Breast epithelium (tissue), 4 donors: ENCODE results near the gene ZHX3. TPM values are rescaled to one million over a fixed set of nuclear protein-coding genes. Genes with fewer than 3 reads are reported as not detected.

Source experiments
- DNase-seq, 2 donors: peaks; one replicate each; pipeline ENCODE4 v3.0.0-alpha.2; 2019; ENCODE audit warnings: low spot score in 2 of 2
- H3K27ac ChIP-seq, 2 donors: fragments of 200-600 bp; sonication (generic) in 1 of 2; one replicate each; pipeline ENCODE4 v1.5.1; 2016 to 2019; ENCODE audit warnings: mild to moderate bottlenecking in 1 of 2
- H3K27me3 ChIP-seq, 2 donors: fragments of 200-600 bp; sonication (generic) in 1 of 2; one replicate each; pipeline versions ENCODE4 v1.5.1 to v1.6.0; 2017 to 2019; ENCODE audit warnings: control low read depth in 1 of 2, mild to moderate bottlenecking in 1 of 2
- H3K36me3 ChIP-seq: fragments of 200-600 bp; one replicate; pipeline ENCODE4 v1.5.1; 2019
- H3K4me1 ChIP-seq, 2 donors: fragments of 200-600 bp; sonication (generic); one replicate each; pipeline ENCODE4 v1.5.1; 2016 to 2019; ENCODE audit warnings: control low read depth in 1 of 2
- H3K4me3 ChIP-seq, 3 donors: fragments of 200-600 bp; sonication (generic); 1 replicate in 2 of 3; 2 replicates in 1 of 3; pipeline ENCODE4 v1.5.1; 2016 to 2019; ENCODE audit warnings: mild to moderate bottlenecking in 3 of 3, moderate library complexity in 2 of 3
- H3K9me3 ChIP-seq, 2 donors: fragments of 200-600 bp; sonication (generic) in 1 of 2; one replicate each; pipeline ENCODE4 v1.5.1; 2016 to 2019; ENCODE audit warnings: control low read depth in 1 of 2
- POLR2A ChIP-seq: fragments of 450-650 bp; IDR thresholded peaks from one replicate; pipeline ENCODE4 v1.6.1; 2016; ENCODE audit warnings: antibody characterized with exemption, mild to moderate bottlenecking, moderate library complexity
- POLR2AphosphoS5 ChIP-seq, 3 donors: sonication (generic); formaldehyde crosslinking; IDR thresholded peaks; one replicate each; pipeline ENCODE4 v1.6.1; 2017; ENCODE audit warnings: antibody characterized with exemption in 3 of 3
- intact Hi-C: fragments of 100-400 bp; cut with DNase I; formaldehyde crosslinking; loops from one replicate; pipeline ENCODE4 v1.15.1; 2023; ENCODE audit warnings: low total_unique reads
- total RNA-seq, 3 donors: library from RNA; depleted of rRNA; stranded (reverse); fragments of >200 nt; gene quantifications; one replicate each; pipeline ENCODE4 v1.1.0, GENCODE V29; 2016
- TF ChIP-seq, protein P1 (sequence below), 3 donors: fragments of 450-650 bp; IDR thresholded peaks; one replicate each; pipeline ENCODE4 v1.5.1; 2016 to 2017; ENCODE audit warnings: antibody characterized with exemption in 3 of 3, mild to moderate bottlenecking in 3 of 3, moderate library complexity in 3 of 3

The ZHX3 gene
- total RNA-seq, 3 donors from 2014 or later = 34.4 to 35.7 (median 34.6) TPM

DNA sequence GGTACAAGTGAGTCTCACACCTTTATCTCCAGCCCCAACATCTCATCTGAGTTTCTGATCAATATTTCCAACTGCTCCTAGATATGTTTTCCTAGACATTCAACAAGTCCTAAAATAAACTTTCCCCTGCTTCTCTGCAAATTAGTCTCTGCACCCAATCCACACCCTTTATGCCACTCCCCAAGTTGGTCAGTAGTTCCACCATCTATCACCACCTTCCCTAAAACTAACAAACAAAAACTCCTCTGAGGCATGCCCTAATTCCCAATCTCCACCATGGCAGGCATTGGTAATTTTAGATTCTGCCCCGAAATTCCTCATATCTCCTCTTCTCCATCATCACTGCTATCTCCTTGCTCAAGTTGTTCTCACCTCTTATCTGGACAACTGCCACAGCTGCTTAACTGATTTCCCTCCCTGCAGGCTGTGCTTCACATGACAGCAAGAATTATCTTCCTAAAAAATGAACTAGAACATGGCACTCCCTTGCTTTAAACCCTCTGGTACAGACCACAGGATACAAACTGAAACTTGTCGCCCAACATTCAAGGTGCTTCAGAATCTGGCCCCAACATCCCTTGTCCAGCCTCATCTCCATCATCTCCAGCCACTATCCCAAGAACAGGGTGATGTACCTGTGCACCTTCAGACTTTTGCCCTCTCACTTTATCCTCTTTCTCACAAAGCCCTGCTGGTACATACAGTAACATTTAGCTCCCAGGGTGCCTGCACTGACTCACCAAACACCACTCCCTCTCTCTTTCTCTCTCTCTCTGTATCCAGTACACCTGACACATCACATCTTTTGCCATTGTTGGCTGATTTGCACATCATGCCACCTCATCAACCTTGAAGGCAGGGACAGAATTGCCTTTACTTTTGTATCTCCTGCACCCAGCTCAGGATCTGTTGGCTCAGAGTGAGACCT is 55.5 kb downstream of the ZHX3 start:
- TF ChIP-seq, protein P1, sequence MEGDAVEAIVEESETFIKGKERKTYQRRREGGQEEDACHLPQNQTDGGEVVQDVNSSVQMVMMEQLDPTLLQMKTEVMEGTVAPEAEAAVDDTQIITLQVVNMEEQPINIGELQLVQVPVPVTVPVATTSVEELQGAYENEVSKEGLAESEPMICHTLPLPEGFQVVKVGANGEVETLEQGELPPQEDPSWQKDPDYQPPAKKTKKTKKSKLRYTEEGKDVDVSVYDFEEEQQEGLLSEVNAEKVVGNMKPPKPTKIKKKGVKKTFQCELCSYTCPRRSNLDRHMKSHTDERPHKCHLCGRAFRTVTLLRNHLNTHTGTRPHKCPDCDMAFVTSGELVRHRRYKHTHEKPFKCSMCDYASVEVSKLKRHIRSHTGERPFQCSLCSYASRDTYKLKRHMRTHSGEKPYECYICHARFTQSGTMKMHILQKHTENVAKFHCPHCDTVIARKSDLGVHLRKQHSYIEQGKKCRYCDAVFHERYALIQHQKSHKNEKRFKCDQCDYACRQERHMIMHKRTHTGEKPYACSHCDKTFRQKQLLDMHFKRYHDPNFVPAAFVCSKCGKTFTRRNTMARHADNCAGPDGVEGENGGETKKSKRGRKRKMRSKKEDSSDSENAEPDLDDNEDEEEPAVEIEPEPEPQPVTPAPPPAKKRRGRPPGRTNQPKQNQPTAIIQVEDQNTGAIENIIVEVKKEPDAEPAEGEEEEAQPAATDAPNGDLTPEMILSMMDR (IDR thresholded peaks at IDR 0.05) = no peak
- no peak for TF ChIP-seq POLR2AphosphoS5 (IDR thresholded peaks at IDR 0.05)
- no peak for TF ChIP-seq POLR2A
- H3K27ac ChIP-seq = no peak overlapping the region
- intact Hi-C loops = no loop called here
- no peaks in the 10 kb centered on the region for H3K9me3 ChIP-seq
- H3K36me3 ChIP-seq = no peaks in the 10 kb centered on the region
- no peak overlapping the region for H3K4me3 ChIP-seq
- no peaks in the 10 kb centered on the region for H3K4me1 ChIP-seq
- H3K27me3 ChIP-seq = no peaks in the 10 kb centered on the region
- DNase-seq = no peak

DNA sequence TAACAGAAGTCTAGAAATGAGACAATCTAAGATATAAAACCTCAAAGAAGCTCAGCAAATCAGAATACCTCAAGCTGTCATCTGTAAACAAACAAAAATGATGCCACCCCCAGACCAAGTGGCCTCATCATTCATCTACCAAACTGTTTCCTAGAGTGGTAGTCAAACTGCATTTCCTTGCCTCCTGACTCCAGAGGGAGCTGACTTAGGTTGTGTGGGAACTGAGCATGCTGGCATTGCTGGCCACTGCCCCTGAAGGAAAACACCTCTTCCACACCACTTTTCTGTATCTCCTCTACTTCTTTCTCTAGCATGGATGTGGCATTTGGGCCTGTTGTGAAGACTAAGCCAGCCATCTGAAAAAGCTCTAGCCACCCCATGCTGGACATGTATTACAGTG is 56.3 kb downstream of the ZHX3 start:
- no peaks in the 10 kb centered on the region for H3K27me3 ChIP-seq
- H3K4me1 ChIP-seq = no peaks in the 10 kb centered on the region
- no peaks in the 10 kb centered on the region for H3K9me3 ChIP-seq
- no peaks in the 10 kb centered on the region for H3K36me3 ChIP-seq
- DNase-seq = no peak
- no peak overlapping the region for H3K4me3 ChIP-seq
- TF ChIP-seq POLR2AphosphoS5 (IDR thresholded peaks at IDR 0.05) (no peak), POLR2A (no peak)
- TF ChIP-seq, protein P1 (IDR thresholded peaks at IDR 0.05) = no peak
- intact Hi-C loops = no loop called here
- H3K27ac ChIP-seq = peak overlapping the region; percentile 3 to 4

DNA sequence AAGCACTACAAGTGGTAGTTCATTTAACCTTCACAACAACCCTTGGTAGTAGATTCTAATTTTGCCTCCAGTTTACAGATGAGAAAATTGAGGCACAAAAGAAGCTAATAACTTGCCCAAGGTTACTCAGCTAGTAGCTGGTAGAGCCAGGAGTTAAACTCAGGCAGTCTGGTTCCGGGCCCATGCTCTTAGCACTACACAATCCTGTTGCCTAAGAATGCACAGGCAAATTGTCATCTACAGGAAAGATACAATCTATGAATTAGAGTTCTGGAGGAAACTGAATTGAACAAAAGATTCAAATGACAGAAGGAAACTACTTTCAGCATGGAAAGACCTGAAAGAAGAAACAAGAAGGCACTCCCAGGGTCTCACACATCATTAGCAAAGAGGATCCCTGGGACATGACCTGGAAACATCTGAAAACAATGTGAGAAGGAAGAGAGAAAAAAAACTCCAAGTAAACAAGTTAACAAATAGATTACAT is 56.8 kb downstream of the ZHX3 start:
- Histone ChIP-seq H3K27ac (no peak overlapping the region), H3K9me3 (no peaks in the 10 kb centered on the region), H3K4me1 (no peaks in the 10 kb centered on the region), H3K27me3 (no peaks in the 10 kb centered on the region), H3K4me3 (no peak overlapping the region), H3K36me3 (no peaks in the 10 kb centered on the region)
- DNase-seq = no peak
- intact Hi-C loops = no loop called here
- TF ChIP-seq POLR2AphosphoS5 (IDR thresholded peaks at IDR 0.05) (no peak), POLR2A (no peak)

DNA sequence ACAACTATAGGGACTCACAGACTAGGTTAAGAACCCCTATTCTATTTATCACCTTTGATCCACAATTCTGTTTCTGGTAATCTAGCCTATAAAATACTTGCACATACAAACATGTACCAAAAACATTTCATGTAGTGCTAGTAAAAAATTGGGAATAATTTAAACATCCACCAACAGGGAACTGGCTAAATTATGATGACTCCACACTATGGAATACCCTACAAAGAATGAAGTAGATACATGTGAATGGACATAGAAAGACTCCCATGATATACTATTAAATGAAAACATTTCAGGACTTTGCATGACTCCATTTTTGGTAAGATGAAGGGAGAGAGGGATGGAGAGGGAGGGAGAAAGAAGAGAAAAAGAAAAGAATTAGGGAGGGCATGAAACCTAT is 58.2 kb downstream of the ZHX3 start:
- TF ChIP-seq, protein P1 (IDR thresholded peaks at IDR 0.05) = no peak
- TF ChIP-seq POLR2A (no peak), POLR2AphosphoS5 (IDR thresholded peaks at IDR 0.05) (no peak)
- Histone ChIP-seq H3K27me3 (no peaks in the 10 kb centered on the region), H3K4me3 (no peak overlapping the region), H3K4me1 (no peaks in the 10 kb centered on the region), H3K27ac (no peak overlapping the region), H3K36me3 (no peaks in the 10 kb centered on the region), H3K9me3 (no peaks in the 10 kb centered on the region)
- intact Hi-C loops = no loop called here
- DNase-seq = no peak

DNA sequence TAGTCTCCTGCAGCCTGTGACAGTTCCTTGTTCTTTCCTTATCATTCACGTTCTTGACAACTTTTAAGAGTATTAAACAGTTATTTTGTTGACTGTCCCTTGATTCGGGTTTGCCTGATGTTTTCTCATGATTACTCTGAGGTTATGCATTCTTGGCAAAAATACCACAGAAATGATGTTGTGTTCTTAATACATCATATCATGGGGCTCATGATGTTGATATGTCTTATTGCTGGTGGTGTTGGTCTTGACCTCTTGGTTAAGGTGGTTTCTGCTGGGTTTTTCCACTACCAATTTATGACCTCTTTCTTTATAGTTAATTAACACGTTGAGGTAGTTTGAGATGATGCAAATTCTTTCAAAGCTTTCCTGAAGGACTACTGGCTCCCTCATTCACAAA is 59.1 kb downstream of the ZHX3 start:
- no peak overlapping the region for H3K27ac ChIP-seq
- intact Hi-C loops = no loop called here
- H3K36me3 ChIP-seq = no peaks in the 10 kb centered on the region
- no peaks in the 10 kb centered on the region for H3K9me3 ChIP-seq
- TF ChIP-seq, protein P1 (IDR thresholded peaks at IDR 0.05) = no peak
- no peak for TF ChIP-seq POLR2AphosphoS5 (IDR thresholded peaks at IDR 0.05)
- TF ChIP-seq POLR2A = no peak
- H3K4me3 ChIP-seq = no peak overlapping the region
- DNase-seq = no peak
- no peaks in the 10 kb centered on the region for H3K4me1 ChIP-seq
- H3K27me3 ChIP-seq = no peaks in the 10 kb centered on the region
